GM23338 (cell line): Measurements from ENCODE around the gene CHD9. TPM values are rescaled to one million over a fixed set of nuclear protein-coding genes. Genes with fewer than 3 reads are reported as not detected.

Source experiments
- ATAC-seq: fragments of 200-7000 bp; cut with Tn5 transposase; 3 replicates; pipeline ENCODE4 v1.9.1; 2020
- DNase-seq: peaks from one replicate; pipeline ENCODE4 v3.0.0-alpha.2; 2015; ENCODE audit warnings: low spot score
- H2AFZ ChIP-seq: fragments of 200-600 bp; sonication (generic); 2 replicates; pipeline ENCODE4 v1.8.0; 2016; ENCODE audit warnings: antibody characterized with exemption, mild to moderate bottlenecking, moderate library complexity
- H3F3A ChIP-seq: fragments of 200-600 bp; sonication (generic); replicated peaks from 2 replicates; pipeline ENCODE4 v1.8.0; 2017; ENCODE audit warnings: antibody characterized with exemption, mixed run types, low read depth
- H3K27ac ChIP-seq: fragments of 200-600 bp; sonication (generic); 2 replicates; pipeline ENCODE4 v1.6.1; 2016; ENCODE audit warnings: low read depth
- H3K27me3 ChIP-seq: fragments of 200-600 bp; sonication (generic); 2 replicates; pipeline ENCODE4 v1.8.0; 2016; ENCODE audit warnings: mild to moderate bottlenecking, mixed run types, moderate library complexity; ENCODE audit not compliant: insufficient read depth
- H3K36me3 ChIP-seq: fragments of 200-600 bp; sonication (generic); 2 replicates; pipeline ENCODE4 v1.8.0; 2016; ENCODE audit warnings: mild to moderate bottlenecking; ENCODE audit not compliant: insufficient read depth
- H3K4me1 ChIP-seq: fragments of 200-600 bp; sonication (generic); 2 replicates; pipeline ENCODE4 v1.8.0; 2016; ENCODE audit warnings: mild to moderate bottlenecking, moderate library complexity; ENCODE audit not compliant: insufficient read depth
- H3K4me2 ChIP-seq: fragments of 200-600 bp; sonication (generic); 2 replicates; pipeline ENCODE4 v1.7.1; 2017; ENCODE audit warnings: mixed run types
- H3K4me3 ChIP-seq: fragments of 200-600 bp; sonication (generic); 2 replicates; pipeline ENCODE4 v1.6.1; 2016; ENCODE audit warnings: mixed run types
- H3K79me2 ChIP-seq: fragments of 200-600 bp; sonication (generic); replicated peaks from 2 replicates; pipeline ENCODE4 v1.8.0; 2017; ENCODE audit warnings: mild to moderate bottlenecking; ENCODE audit not compliant: insufficient read depth
- H3K9me2 ChIP-seq: fragments of 200-600 bp; sonication (generic); 2 replicates; pipeline ENCODE4 v1.8.0; 2017; ENCODE audit not compliant: insufficient read depth
- H4K20me1 ChIP-seq: fragments of 200-600 bp; sonication (generic); replicated peaks from 2 replicates; pipeline ENCODE4 v1.8.0; 2017; ENCODE audit warnings: mild to moderate bottlenecking; ENCODE audit not compliant: insufficient read depth
- H3K27ac Mint-ChIP-seq: 2 replicates; pipeline ENCODE4 v1.8.0; 2020; ENCODE audit warnings: inconsistent platforms, mild to moderate bottlenecking, moderate library complexity, mixed read lengths
- H3K27me3 Mint-ChIP-seq: 3 replicates; pipeline ENCODE4 v1.8.0; 2022; ENCODE audit warnings: low read depth, mild to moderate bottlenecking, moderate library complexity, mixed read lengths, inconsistent platforms; ENCODE audit not compliant: insufficient read depth, poor library complexity
- H3K36me3 Mint-ChIP-seq: 3 replicates; pipeline ENCODE4 v1.8.0; 2021; ENCODE audit warnings: low read depth, mild to moderate bottlenecking, inconsistent platforms, moderate library complexity, mixed read lengths
- H3K4me1 Mint-ChIP-seq: 3 replicates; pipeline ENCODE4 v1.8.0; 2020; ENCODE audit warnings: mild to moderate bottlenecking, inconsistent platforms, mixed read lengths
- H3K4me3 Mint-ChIP-seq: 3 replicates; pipeline ENCODE4 v1.8.0; 2021; ENCODE audit warnings: moderate library complexity, mild to moderate bottlenecking, inconsistent platforms, mixed read lengths
- H3K9me3 Mint-ChIP-seq: 3 replicates; pipeline ENCODE4 v1.8.0; 2020; ENCODE audit warnings: moderate library complexity, mild to moderate bottlenecking, inconsistent platforms, mixed read lengths
- CREB1 ChIP-seq: fragments of 250-450 bp; sonication (Bioruptor Pico); IDR thresholded peaks from 2 replicates; pipeline ENCODE4 v1.5.0; 2020; ENCODE audit warnings: low read depth, mild to moderate bottlenecking, moderate library complexity
- CTCF ChIP-seq, 2 experiments: fragments of 200-600 bp in 1 of 2; sonication (generic) in 1 of 2; conservative IDR thresholded peaks; 2 replicates each; pipeline versions ENCODE4 v1.5.1 to v1.6.1; 2016 to 2017; ENCODE audit warnings: antibody characterized with exemption in 2 of 2, low read depth in 2 of 2, mild to moderate bottlenecking in 2 of 2, moderate library complexity in 1 of 2
- ETS1 ChIP-seq: IDR thresholded peaks from 2 replicates; pipeline ENCODE4 v1.6.1; 2016; ENCODE audit warnings: antibody characterized with exemption
- EZH2phosphoT487 ChIP-seq: fragments of 200-600 bp; sonication (generic); IDR thresholded peaks from one replicate; pipeline ENCODE4 v1.8.1; 2018; ENCODE audit warnings: antibody characterized with exemption; ENCODE audit not compliant: unreplicated experiment
- JUNB ChIP-seq: IDR thresholded peaks from one replicate; pipeline ENCODE4 v1.6.1; 2016; ENCODE audit warnings: antibody characterized with exemption; ENCODE audit not compliant: unreplicated experiment
- NANOG ChIP-seq: IDR thresholded peaks from 2 replicates; pipeline ENCODE4 v1.6.1; 2016; ENCODE audit warnings: antibody characterized with exemption, borderline replicate concordance
- POLR2AphosphoS5 ChIP-seq: IDR thresholded peaks from 2 replicates; pipeline ENCODE4 v1.6.1; 2016; ENCODE audit warnings: antibody characterized with exemption, low read depth
- REST ChIP-seq: IDR thresholded peaks from one replicate; pipeline ENCODE4 v1.6.1; 2018; ENCODE audit warnings: antibody characterized with exemption; ENCODE audit not compliant: unreplicated experiment
- ZNF331 ChIP-seq: fragments of 250-450 bp; sonication (Bioruptor Pico); IDR thresholded peaks from 2 replicates; pipeline ENCODE4 v1.5.0; 2020; ENCODE audit warnings: low read depth, mild to moderate bottlenecking, moderate library complexity
- polyA plus RNA-seq: library from polyadenylated mRNA; unstranded; fragments of >200 nt; fragmentation: Nextera tagmentation; extraction: Ambion mirVana; gene quantifications from 2 replicates; pipeline ENCODE4 v1.2.1, GENCODE V29; 2016
- total RNA-seq: library from RNA; depleted of rRNA; stranded (reverse); fragments of >200 nt; shearing (Covaris generic); gene quantifications from 2 replicates; pipeline ENCODE4 v1.2.3, GENCODE V29; 2014

Gene CHD9
- total and polyA plus RNA-seq, 2 experiments from 2014 or later, result 18.8 to 46.6 TPM

- TF ChIP-seq REST (no peak), ZNF331 (CRISPR knock-in tag) (no peak), JUNB (no peak), POLR2AphosphoS5 (no peak), EZH2phosphoT487 (no peak), NANOG (no peak), ETS1 (no peak), CREB1 (CRISPR knock-in tag) (no peak)
These were observed 66.9 kb downstream of the CHD9 start (continued) for GRCh38 chr16:53121661-53122060.

- no peak overlapping the region for H3K27ac Mint-ChIP-seq
- Histone ChIP-seq H3F3A (no peaks in the 10 kb centered on the region; the same call in 1 of the 2 replicates), H3K4me1 (peaks cover 4% of the 10 kb centered on the region; the same call in 1 of the 2 replicates), H3K27ac (no peak overlapping the region), H3K36me3 (no peaks in the 10 kb centered on the region), H3K4me2 (no peak overlapping the region), H3K9me2 (no peaks in the 10 kb centered on the region), H2AFZ (no peak overlapping the region), H4K20me1 (no peaks in the 10 kb centered on the region), H3K79me2 (no peaks in the 10 kb centered on the region), H3K27me3 (no peaks in the 10 kb centered on the region), H3K4me3 (no peak overlapping the region)
- peaks cover 7% of the 10 kb centered on the region; the same call in 2 of the 3 replicates for H3K9me3 Mint-ChIP-seq
- TF ChIP-seq NANOG, result no peak
- TF ChIP-seq POLR2AphosphoS5, result no peak
- TF ChIP-seq CREB1 (CRISPR knock-in tag), result no peak
- TF ChIP-seq REST, result no peak
- no peak for TF ChIP-seq CTCF (conservative IDR thresholded peaks at IDR 0.05; ENCODE audit: low read depth in 2 of 2)
- no peak for TF ChIP-seq ETS1
- H3K4me1 Mint-ChIP-seq, result no peaks in the 10 kb centered on the region
- peaks cover 7% of the 10 kb centered on the region for H3K36me3 Mint-ChIP-seq
- no peak overlapping the region for H3K4me3 Mint-ChIP-seq
- no peak for DNase-seq
- no peak for ATAC-seq
- peaks cover 4% of the 10 kb centered on the region for H3K27me3 Mint-ChIP-seq
These were observed 69.0 kb downstream of the CHD9 start for GRCh38 chr16:53123747-53124146.
